ENCODE data around the gene SPDYE1.
"Not testable (repeated sequence)": the region's sequence is repeated elsewhere in the genome, so short reads cannot be mapped to it uniquely, and the experiment has no call there.

DNA sequence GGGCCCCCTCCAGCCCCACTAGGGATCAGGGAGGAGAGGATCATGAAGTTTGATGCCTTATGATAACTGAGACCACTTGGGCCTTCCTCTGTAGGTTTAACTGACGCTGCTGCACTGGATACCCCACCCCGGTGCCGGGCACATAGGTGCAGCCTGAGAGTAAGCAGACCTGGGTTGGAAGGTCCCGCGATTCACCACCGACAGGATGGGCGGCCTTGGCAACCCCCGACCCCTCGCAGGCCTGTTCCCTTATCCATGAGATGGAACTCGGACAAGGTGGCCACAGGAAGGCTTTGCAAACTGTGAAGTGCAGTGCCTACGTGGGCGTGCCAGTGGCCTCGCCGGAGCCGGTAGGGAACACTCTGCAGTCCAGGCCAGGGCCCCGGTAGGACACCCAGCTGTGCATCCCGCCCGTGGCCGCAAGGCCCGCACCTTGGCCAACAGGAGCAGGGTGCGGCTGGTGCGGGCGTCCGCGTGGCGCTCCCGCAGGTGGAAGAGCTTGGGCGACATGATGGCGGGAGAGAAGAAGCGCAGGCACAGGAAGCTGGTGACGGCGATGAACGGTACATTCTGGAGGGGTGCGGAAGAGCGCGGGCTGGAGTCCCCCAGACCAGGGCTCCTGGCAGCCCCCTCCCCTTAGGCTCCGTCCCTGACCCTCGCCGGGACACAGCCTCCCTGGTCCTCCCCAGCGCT lies 42.2 kb downstream of the SPDYE1 start:
- TF ChIP-seq, protein P1, sequence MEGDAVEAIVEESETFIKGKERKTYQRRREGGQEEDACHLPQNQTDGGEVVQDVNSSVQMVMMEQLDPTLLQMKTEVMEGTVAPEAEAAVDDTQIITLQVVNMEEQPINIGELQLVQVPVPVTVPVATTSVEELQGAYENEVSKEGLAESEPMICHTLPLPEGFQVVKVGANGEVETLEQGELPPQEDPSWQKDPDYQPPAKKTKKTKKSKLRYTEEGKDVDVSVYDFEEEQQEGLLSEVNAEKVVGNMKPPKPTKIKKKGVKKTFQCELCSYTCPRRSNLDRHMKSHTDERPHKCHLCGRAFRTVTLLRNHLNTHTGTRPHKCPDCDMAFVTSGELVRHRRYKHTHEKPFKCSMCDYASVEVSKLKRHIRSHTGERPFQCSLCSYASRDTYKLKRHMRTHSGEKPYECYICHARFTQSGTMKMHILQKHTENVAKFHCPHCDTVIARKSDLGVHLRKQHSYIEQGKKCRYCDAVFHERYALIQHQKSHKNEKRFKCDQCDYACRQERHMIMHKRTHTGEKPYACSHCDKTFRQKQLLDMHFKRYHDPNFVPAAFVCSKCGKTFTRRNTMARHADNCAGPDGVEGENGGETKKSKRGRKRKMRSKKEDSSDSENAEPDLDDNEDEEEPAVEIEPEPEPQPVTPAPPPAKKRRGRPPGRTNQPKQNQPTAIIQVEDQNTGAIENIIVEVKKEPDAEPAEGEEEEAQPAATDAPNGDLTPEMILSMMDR (conservative IDR thresholded peaks at IDR 0.05; ENCODE audit: low read depth, low read length): not testable (repeated sequence)
- not testable (repeated sequence) for TF ChIP-seq EZH2 (IDR thresholded peaks at IDR 0.05; ENCODE audit: borderline replicate concordance, low read depth, low read length, poor library complexity, severe bottlenecking)

Measured in A673 (cell line).